Activated CD8-positive, alpha-beta memory T cell treated with anti-CD3 and anti-CD28 coated beads for 36 hours (primary cell): ENCODE results near the gene MLIP. TPM values are rescaled to one million over a fixed set of nuclear protein-coding genes. Genes with fewer than 3 reads are reported as not detected.

Source experiments
- CTCF ChIA-PET: fragments of 350-600 bp; sonication (Branson Sonifier 250); formaldehyde crosslinking; loops from one replicate; lab custom pipeline; 2021; ENCODE audit warnings: antibody characterized with exemption; lab: Charles Lee
- POLR2A ChIA-PET: fragments of 350-600 bp; sonication (Branson Sonifier 250); formaldehyde crosslinking; loops from one replicate; lab custom pipeline; 2021; ENCODE audit warnings: antibody characterized with exemption; lab: Charles Lee
- total RNA-seq, 2 experiments: library from RNA; stranded (reverse); gene quantifications; one replicate each; pipeline ENCODE4 v1.2.3, GENCODE V29; 2021

The MLIP gene
- total RNA-seq, 2 experiments from 2014 or later, result not detected

DNA sequence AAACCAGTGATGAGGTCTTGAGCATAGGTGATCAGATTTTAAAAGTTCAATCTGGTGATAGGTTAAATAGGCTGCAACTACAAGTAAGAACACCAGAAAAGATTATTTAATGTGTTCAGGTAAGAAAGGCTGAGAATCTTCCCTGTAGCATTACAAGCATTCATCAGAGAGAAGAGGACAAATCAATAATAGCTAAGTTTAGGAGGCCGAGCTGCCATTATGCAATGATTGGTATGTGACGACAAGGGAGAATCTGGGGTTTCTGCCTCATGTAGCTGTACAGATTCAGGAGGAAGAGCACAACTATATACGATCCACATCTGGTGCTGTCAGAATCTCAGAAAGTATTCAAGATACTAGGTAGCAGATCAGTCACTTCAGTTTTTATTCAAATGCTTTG lies 21.9 kb downstream of the MLIP start:
- CTCF ChIA-PET, result no interaction called here

GRCh38 chr6:54134935-54135334 lies 23.7 kb downstream of the MLIP start:
- POLR2A ChIA-PET, result no interaction called here

More for the DNA sequence above, 21.9 kb downstream of the MLIP start:
- POLR2A ChIA-PET, result no interaction called here

GRCh38 chr6:54135665-54136369 lies 24.6 kb downstream of the MLIP start:
- ChIA-PET CTCF (no interaction called here), POLR2A (no interaction called here)

More at GRCh38 chr6:54134935-54135334, 23.7 kb downstream of the MLIP start:
- CTCF ChIA-PET, result no interaction called here

GRCh38 chr6:54138795-54139194 lies 27.6 kb downstream of the MLIP start:
- ChIA-PET CTCF (no interaction called here), POLR2A (no interaction called here)

DNA sequence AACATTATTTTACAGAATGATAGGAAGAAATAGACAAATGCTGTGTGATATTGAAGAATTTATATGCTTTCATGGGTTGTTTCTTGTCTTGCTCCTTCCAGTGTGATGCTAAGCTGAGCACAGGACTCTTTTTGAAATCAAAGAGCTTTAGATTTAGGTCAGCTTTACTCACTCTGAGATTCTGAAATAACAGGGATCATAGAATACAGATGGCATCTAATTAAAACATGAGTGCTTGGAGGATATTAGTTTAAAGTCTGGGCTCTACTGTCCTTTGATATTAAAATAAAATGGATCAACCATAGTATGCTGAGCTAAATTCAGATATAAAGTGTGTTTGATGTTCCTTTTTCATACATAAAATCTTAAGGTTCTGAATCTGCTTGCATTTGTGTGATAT lies 29.6 kb downstream of the MLIP start:
- ChIA-PET POLR2A (no interaction called here), CTCF (no interaction called here)

GRCh38 chr6:54142889-54143519 lies 31.8 kb downstream of the MLIP start:
- POLR2A ChIA-PET, result no interaction called here
- CTCF ChIA-PET, result interaction anchor here (0.6 to 0.7 kb wide), 2 partner anchors 392 to 685 kb away, joined by 3 read pairs; no protein-coding TSS in a partner anchor

DNA sequence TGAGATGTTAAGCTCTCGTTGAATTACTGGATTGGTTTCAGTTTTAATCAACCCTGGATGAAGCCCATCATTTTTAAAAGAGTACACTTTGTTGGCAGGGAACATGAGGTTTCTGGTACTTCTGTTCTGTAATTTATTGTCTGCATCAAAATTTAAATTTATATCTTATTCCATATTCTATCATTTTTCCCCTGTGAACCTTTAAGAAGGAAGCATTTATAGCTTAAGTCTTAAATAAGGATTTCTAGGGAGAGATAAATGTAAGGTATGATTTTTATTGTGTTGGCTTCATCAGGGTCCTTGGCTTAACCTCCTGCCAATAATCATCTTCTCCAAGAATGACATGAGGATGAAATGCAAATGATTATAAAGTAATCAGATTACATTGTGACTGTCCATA lies 40.6 kb downstream of the MLIP start:
- ChIA-PET POLR2A (no interaction called here), CTCF (no interaction called here)

- CTCF ChIA-PET, result no interaction called here
- POLR2A ChIA-PET, result no interaction called here
Observed at GRCh38 chr6:54156650-54157250, 45.5 kb downstream of the MLIP start.

- ChIA-PET CTCF (no interaction called here), POLR2A (no interaction called here)
Observed at GRCh38 chr6:54157405-54157804, 46.2 kb downstream of the MLIP start.

- ChIA-PET POLR2A (no interaction called here), CTCF (no interaction called here)
Observed at GRCh38 chr6:54173089-54173488, 61.8 kb downstream of the MLIP start.

DNA sequence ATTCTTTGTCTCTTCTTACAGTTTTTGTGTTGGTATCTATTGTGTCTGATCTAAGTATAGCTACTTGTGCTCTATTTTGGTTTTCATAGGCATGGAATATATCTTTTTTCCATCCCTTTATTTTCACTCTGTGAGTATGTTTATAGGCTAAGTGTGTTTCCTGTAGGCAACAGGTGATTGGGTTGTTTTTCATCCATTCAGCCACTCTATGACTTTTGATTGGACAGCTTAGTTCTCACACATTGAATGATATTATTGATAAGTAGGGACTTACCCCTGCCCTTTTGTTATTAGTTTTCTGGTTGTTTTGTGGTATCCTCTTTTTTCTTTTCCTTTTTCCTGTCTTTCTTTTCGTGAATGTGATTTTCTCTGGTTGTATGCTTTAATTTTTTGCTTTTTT lies 67.9 kb downstream of the MLIP start:
- POLR2A ChIA-PET, result no interaction called here
- CTCF ChIA-PET, result no interaction called here

GRCh38 chr6:54183616-54184015 lies 72.4 kb downstream of the MLIP start:
- ChIA-PET CTCF (no interaction called here), POLR2A (no interaction called here)

DNA sequence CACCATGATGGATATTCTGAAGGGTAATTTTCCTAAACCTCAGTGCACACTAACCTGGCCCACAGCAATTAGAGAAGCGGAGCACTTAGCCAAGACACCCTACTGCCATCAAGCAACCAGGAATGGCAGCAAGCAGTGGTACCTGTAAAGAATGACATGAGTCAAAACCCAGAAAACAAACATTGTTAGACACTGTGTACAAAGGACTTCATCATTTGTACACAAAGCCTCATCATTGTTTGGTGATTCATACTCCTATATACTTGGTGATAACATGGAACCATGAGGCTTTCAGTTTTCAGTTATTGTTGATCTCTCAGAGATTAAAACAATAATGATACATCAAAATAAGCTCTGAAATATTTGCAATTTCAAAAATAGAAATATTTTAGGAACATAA lies 74.6 kb downstream of the MLIP start:
- ChIA-PET CTCF (no interaction called here), POLR2A (no interaction called here)

DNA sequence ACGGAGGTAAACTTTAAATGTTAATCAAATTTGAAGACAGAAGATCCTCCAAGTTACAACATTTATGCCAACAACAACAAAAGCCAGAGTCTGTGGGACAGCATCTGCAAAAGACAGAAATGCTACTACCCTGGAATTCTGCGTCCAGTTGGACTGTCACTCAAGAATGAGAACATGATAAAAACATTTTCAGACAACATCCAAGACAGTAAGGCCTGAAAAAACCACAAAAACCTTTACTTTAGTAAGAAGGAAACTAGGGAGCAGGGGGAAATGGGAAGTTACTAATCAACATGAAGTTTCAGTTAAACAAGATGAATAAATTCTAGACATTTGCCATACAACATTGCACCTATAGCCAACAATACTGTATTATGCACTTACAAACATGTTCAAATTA lies 77.6 kb downstream of the MLIP start:
- CTCF ChIA-PET, result no interaction called here

DNA sequence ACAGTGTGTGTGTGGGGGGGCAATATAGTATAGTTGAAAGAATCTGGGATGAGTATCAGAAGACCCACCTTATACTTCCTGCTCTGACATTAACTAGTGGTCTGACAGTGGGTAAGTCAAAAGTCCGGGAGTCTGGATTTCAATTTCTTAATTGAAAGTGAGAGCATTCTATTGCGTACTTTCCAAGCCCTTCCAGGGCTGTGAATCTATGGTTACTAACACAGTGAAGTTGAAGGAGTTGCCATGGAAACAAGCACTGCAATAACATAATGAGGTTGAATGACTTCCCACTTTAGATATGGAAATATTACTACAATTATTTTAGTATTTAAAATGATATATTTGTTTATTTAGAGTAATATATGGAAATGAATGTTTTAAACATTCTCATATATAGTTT lies 80.2 kb downstream of the MLIP start:
- POLR2A ChIA-PET, result no interaction called here
- CTCF ChIA-PET, result no interaction called here

More for the DNA sequence above, 77.6 kb downstream of the MLIP start:
- POLR2A ChIA-PET, result no interaction called here

DNA sequence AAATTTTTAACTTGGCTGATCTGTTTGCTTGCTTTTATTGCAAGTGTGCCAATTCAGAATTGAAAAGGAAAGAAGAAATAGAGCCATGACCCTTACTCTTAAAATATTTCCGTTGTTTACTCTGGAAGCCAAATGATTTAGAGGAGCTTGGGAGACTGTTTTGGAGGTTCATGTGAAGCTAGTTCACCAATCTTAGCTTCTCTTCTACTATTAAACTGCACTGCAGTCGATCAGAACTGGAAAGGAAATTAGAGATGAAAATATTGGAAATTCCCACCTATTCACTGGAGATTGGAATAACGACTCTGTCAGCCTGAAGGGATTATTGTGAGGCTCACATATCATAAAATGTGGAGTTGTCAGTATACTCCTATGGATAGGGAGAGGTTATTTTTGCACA lies 81.8 kb downstream of the MLIP start:
- CTCF ChIA-PET, result no interaction called here
- POLR2A ChIA-PET, result no interaction called here

DNA sequence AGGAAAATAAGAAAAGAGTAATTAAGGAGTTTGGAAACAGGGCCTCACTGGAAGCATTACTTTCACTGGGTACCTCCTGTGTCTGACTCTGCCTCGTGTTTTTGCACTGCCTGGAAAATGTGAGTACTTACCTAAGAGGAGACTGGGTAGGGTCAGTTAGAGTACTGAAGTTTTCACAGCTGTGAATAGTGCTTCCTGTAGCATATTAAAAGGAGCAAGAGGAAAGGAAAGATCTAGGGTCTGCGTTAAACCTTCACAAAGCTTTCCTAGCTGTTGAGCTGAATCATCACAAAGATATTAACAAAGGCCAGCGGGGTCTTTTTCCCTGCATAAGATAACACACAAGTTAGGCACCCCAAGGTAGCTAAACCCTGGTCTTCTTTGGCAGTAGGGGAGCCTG lies 82.3 kb downstream of the MLIP start:
- CTCF ChIA-PET, result no interaction called here
- POLR2A ChIA-PET, result no interaction called here

DNA sequence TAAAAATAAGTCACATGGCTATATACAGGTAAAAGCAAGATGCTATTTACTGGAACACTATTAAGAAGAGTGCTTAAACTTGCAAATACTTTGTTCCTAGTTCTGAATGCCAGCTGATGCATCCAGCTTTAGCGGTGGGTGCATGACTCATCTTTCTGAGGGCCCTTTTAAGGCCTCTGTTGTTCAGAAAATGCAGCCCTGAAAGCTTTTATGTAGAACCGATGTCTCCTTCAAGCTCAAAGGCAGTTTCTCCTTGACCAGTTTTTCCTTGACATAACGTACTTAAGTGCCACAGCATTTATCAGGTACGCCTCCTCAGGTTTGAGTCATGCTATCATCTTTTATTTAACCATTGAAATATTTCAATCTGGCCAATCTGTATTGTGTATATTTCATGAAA lies 82.8 kb downstream of the MLIP start:
- POLR2A ChIA-PET, result no interaction called here
- CTCF ChIA-PET, result no interaction called here

DNA sequence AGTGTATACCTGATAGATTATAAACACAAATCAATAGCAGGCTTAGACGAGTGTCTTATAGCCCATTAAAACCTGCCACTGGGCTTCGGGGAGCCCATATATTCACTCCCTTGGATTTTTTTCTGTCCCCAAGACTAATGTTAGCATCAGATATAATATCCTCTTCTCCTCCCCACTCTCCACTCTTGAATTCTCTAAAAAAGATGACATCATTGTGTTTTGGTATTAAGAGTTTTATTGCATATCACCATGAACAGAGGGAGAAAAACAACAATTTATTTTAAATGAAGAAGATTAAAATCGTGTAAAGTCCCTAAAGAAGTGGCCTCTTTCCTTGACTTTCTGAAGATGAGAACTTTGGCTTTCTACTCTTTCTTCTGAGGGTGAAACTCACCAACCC lies 84.4 kb downstream of the MLIP start:
- CTCF ChIA-PET, result no interaction called here
- POLR2A ChIA-PET, result no interaction called here

DNA sequence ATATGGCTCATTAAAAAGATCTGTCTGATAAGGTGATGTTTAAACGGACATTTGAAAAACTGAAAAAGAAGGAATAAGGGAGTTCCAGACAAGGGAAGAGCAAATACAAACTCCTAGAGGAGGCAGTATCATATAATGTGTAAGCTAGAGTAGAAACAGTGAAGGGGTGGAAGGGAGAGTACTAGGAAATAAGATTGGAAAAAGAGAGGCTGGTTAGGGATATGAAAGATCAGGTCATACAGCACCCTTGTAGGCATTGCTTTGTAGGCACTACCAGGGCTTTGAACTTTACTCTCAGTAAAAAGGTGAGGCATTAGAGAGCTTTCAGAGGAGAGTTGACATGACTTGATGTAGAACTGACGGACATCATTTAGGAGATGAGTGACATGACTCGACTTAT lies 85.7 kb downstream of the MLIP start:
- POLR2A ChIA-PET, result no interaction called here
- CTCF ChIA-PET, result no interaction called here

- ChIA-PET CTCF (no interaction called here), POLR2A (no interaction called here)
Observed at GRCh38 chr6:54198134-54198533, 86.9 kb downstream of the MLIP start.
